ENCODE results near the gene SYTL4.
A peak's percentile ranks its signal among the peaks of the same experiment; 100 is the strongest.

DNA sequence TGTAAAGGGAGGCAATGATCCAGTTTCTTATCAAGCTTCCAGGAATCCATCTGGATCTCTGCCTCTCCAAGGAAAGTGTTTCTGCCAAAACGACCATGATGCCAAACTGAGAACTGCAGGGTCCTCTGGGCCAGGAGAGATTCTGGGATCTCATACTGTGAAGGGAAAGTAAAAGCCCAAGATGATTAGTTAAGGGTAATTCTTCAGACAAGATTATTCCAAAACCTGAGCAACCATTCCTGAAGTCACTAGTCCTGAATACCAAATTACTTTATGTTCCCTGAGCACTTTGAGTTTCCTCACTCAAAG is 46.0 kb downstream of the SYTL4 start:
- TF ChIP-seq, protein P1, sequence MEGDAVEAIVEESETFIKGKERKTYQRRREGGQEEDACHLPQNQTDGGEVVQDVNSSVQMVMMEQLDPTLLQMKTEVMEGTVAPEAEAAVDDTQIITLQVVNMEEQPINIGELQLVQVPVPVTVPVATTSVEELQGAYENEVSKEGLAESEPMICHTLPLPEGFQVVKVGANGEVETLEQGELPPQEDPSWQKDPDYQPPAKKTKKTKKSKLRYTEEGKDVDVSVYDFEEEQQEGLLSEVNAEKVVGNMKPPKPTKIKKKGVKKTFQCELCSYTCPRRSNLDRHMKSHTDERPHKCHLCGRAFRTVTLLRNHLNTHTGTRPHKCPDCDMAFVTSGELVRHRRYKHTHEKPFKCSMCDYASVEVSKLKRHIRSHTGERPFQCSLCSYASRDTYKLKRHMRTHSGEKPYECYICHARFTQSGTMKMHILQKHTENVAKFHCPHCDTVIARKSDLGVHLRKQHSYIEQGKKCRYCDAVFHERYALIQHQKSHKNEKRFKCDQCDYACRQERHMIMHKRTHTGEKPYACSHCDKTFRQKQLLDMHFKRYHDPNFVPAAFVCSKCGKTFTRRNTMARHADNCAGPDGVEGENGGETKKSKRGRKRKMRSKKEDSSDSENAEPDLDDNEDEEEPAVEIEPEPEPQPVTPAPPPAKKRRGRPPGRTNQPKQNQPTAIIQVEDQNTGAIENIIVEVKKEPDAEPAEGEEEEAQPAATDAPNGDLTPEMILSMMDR (IDR thresholded peaks at IDR 0.05) = peak in 2 of 5 experiments; percentile 1 to 15
- TF ChIP-seq POLR2A (IDR thresholded peaks at IDR 0.05) (no peak), EP300 (IDR thresholded peaks at IDR 0.05) (no peak)
